Body of pancreas (tissue), 4 donors: ENCODE measurements around the gene KAT7. TPM values are rescaled to one million over a fixed set of nuclear protein-coding genes. Genes with fewer than 3 reads are reported as not detected.

Experiments used
- ATAC-seq: fragments of 150-250 bp; one replicate; pipeline ENCODE4 v1.9.1; 2016
- DNase-seq, 4 donors: peaks; one replicate each; pipeline ENCODE4 v3.0.0-alpha.2; 2019
- H3K27ac ChIP-seq, 4 donors: fragments of 200-600 bp; sonication (generic); 1 replicate in 3 of 4; 2 replicates in 1 of 4; pipeline versions ENCODE4 v1.5.1 to v1.6.1; 2016 to 2019; ENCODE audit warnings: mild to moderate bottlenecking in 1 of 4, mixed read lengths in 1 of 4, moderate library complexity in 1 of 4
- H3K27me3 ChIP-seq, 2 donors: fragments of 200-600 bp; sonication (generic); one replicate each; pipeline ENCODE4 v1.6.0; 2016; ENCODE audit warnings: mild to moderate bottlenecking in 1 of 2
- H3K36me3 ChIP-seq, 2 donors: fragments of 200-600 bp; sonication (generic); replicated peaks in 1 of 2; 2 replicates each; pipeline ENCODE4 v1.5.1; 2016; ENCODE audit warnings: low read depth in 2 of 2; ENCODE audit not compliant: insufficient read depth in 1 of 2
- H3K4me1 ChIP-seq: fragments of 200-600 bp; sonication (generic); one replicate; pipeline ENCODE4 v1.6.0; 2016
- H3K4me3 ChIP-seq, 2 donors: fragments of 200-600 bp; sonication (generic); 1 replicate in 1 of 2; 2 replicates in 1 of 2; pipeline ENCODE4 v1.5.1; 2016 to 2019
- H3K9me3 ChIP-seq, 3 donors: fragments of 200-600 bp; sonication (generic); 1 replicate in 2 of 3; 2 replicates in 1 of 3; pipeline ENCODE4 v1.5.1; 2016
- POLR2A ChIP-seq, 3 donors: fragments of 450-650 bp; IDR thresholded peaks; one replicate each; pipeline ENCODE4 v1.6.1; 2016; ENCODE audit warnings: antibody characterized with exemption in 3 of 3, mild to moderate bottlenecking in 2 of 3
- WGBS, 2 donors: methylation state at CpG; one replicate each; pipeline ENCODE4 v1.1.5; 2017; 5-methylcytosine and 5-hydroxymethylcytosine counted together
- intact Hi-C: fragments of 100-400 bp; cut with DNase I; formaldehyde crosslinking; loops from one replicate; pipeline ENCODE4 v1.15.1; 2023
- total RNA-seq, 2 donors: library from RNA; depleted of rRNA; stranded (reverse); fragments of >200 nt; gene quantifications; one replicate each; pipeline ENCODE4 v1.1.0, GENCODE V29; 2016
- TF ChIP-seq, protein P1 (sequence below), 7 experiments: fragments of 450-650 bp in 4 of 7; fragments of 200-600 bp in 3 of 7; sonication (generic) in 3 of 7; IDR thresholded peaks; one replicate each; pipeline ENCODE4 v1.5.1; 2016 to 2019; ENCODE audit warnings: antibody characterized with exemption in 7 of 7

Gene KAT7
- total RNA-seq, 2 donors from 2014 or later: 7.3 to 16.5 TPM

DNA sequence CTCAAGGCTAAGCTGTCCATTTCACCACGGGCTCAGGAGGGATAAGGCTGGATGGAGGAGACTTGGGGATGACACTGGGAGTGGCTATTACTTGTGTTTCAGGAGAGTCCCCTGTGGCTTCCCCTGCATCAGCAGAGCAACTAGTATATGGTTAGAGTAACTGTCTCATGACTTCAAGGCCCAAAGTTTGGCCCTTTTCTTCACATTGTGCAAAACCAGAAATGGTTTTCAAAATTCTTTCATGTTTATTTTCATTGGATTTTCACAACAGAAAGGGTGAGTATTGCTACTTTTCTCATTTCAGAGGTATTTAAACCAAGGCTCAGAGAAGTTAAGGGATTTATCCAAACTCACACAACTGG lies 77.5 kb downstream of the KAT7 start:
- H3K36me3 ChIP-seq: no peaks in the 10 kb centered on the region
- ATAC-seq (no peak), DNase-seq (no peak)
- 55 to 65% methylated on average over 1 of the region's 1 CpG for WGBS, 2 donors
- H3K4me1 ChIP-seq: no peaks in the 10 kb centered on the region
- H3K9me3 ChIP-seq: no peaks in the 10 kb centered on the region
- H3K4me3 ChIP-seq: no peak overlapping the region
- H3K27me3 ChIP-seq: no peaks in the 10 kb centered on the region
- no peak for TF ChIP-seq POLR2A (IDR thresholded peaks at IDR 0.05)
- TF ChIP-seq, protein P1, sequence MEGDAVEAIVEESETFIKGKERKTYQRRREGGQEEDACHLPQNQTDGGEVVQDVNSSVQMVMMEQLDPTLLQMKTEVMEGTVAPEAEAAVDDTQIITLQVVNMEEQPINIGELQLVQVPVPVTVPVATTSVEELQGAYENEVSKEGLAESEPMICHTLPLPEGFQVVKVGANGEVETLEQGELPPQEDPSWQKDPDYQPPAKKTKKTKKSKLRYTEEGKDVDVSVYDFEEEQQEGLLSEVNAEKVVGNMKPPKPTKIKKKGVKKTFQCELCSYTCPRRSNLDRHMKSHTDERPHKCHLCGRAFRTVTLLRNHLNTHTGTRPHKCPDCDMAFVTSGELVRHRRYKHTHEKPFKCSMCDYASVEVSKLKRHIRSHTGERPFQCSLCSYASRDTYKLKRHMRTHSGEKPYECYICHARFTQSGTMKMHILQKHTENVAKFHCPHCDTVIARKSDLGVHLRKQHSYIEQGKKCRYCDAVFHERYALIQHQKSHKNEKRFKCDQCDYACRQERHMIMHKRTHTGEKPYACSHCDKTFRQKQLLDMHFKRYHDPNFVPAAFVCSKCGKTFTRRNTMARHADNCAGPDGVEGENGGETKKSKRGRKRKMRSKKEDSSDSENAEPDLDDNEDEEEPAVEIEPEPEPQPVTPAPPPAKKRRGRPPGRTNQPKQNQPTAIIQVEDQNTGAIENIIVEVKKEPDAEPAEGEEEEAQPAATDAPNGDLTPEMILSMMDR (IDR thresholded peaks at IDR 0.05): no peak
- no peak overlapping the region for H3K27ac ChIP-seq
- intact Hi-C loops: no loop called here

DNA sequence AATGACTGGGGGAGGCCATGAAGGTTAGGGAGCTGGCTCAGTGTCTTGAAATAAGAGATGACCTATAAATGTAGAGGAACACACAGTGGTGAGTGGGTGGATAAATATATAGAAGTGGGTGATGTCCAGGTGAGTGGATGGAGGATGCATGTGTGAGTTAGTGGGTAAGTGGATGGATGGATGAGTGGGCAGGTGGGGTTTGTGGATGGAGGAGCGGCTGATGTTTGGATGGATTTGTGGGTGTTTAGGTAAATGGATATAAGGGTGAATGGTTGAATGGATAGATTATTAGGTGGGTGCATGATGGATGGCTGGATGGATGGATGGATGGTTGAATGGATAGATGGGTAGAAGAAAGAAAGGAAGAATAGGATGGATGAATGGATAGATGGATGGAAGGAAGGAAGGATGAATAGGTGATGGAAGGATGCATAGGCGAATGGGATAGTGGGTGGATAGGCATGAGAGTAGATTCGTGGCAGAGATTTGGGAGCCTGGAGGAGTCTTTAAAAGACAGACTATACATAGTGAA lies 78.5 kb downstream of the KAT7 start:
- intact Hi-C loops: no loop called here
- Histone ChIP-seq H3K4me3 (no peak overlapping the region), H3K36me3 (no peaks in the 10 kb centered on the region), H3K27me3 (no peaks in the 10 kb centered on the region), H3K9me3 (no peaks in the 10 kb centered on the region), H3K4me1 (no peaks in the 10 kb centered on the region), H3K27ac (no peak overlapping the region)
- DNase-seq (no peak), ATAC-seq (no peak)
- WGBS, 2 donors: 76 to 78% methylated on average over 3 of the region's 3 CpGs
- no peak for TF ChIP-seq POLR2A (IDR thresholded peaks at IDR 0.05)
- TF ChIP-seq, protein P1 (IDR thresholded peaks at IDR 0.05): no peak

DNA sequence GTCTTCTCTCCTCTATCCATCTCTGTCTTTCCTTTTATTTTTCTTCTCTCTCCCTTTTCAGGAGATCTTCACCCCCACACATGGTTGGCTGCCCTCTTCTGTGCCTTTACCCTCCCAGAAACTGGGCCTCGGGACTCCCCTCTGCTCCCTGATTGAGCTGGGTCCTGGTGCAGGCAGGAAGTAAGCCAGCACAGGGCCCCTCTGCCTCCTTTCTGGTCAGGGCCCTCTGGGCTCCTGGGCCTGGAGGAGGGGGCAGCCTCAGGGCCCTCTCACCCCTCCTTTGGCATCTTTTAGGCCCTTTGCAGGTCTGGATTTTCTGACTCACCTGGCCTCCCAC lies 80.5 kb downstream of the KAT7 start:
- intact Hi-C loops: no loop called here
- Histone ChIP-seq H3K4me3 (no peak overlapping the region), H3K9me3 (no peaks in the 10 kb centered on the region), H3K27ac (no peak overlapping the region), H3K36me3 (no peaks in the 10 kb centered on the region), H3K4me1 (no peaks in the 10 kb centered on the region), H3K27me3 (no peaks in the 10 kb centered on the region)
- ATAC-seq (no peak), DNase-seq (no peak)
- 28 to 30% methylated on average over 1 of the region's 1 CpG for WGBS, 2 donors
- no peak for TF ChIP-seq POLR2A (IDR thresholded peaks at IDR 0.05)
- TF ChIP-seq, protein P1 (IDR thresholded peaks at IDR 0.05): no peak

DNA sequence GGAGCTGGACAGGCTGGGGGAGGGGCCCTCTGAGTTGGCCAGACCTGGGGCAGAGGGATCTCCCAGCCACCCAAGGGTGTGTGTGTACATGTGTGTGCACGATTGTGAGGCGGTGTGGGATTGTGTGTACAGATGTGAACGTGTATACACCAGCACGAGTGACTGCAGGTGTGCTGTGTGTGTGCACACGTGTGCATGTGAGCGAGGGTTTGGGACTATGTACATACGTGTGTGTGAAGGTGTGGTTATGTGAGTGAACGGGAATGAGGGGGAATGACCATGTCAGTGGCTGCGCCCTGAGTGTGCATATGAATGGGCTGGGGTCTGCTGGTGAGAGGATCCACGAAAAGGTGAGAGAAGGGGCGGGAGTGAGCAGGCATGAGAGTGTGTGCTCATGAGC lies 81.8 kb downstream of the KAT7 start:
- no peaks in the 10 kb centered on the region for H3K4me1 ChIP-seq
- intact Hi-C loops: no loop called here
- no peaks in the 10 kb centered on the region for H3K36me3 ChIP-seq
- no peak overlapping the region for H3K4me3 ChIP-seq
- no peak overlapping the region for H3K27ac ChIP-seq
- ATAC-seq: no peak
- TF ChIP-seq, protein P1 (IDR thresholded peaks at IDR 0.05): no peak
- no peak for TF ChIP-seq POLR2A (IDR thresholded peaks at IDR 0.05)
- WGBS, 2 donors: 71 to 78% methylated on average over 11 of the region's 11 CpGs
- no peaks in the 10 kb centered on the region for H3K27me3 ChIP-seq
- DNase-seq: no peak
- no peaks in the 10 kb centered on the region for H3K9me3 ChIP-seq

DNA sequence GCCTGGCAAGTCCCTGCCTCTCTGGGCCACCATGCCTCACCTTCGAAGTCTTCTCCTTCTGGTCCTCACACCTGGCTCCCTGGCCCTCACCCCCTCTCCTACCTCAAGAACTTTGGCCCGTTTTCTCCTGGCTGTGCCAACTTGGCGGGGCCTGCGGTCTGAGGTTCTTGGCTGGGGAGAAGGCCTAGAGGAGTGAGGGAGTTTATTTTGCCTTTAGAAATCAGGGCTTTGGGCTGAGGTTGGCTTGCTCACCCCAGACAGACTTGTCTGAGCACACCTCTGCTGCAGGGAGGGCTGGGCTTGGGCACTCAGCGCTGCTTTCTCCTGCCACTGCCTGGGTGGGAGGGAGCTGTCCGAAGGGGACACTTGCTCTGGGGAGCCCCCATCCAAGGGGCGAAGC lies 82.7 kb downstream of the KAT7 start:
- Histone ChIP-seq H3K27ac (no peak overlapping the region), H3K4me3 (no peak overlapping the region), H3K27me3 (no peaks in the 10 kb centered on the region), H3K4me1 (no peaks in the 10 kb centered on the region), H3K9me3 (no peaks in the 10 kb centered on the region), H3K36me3 (no peaks in the 10 kb centered on the region)
- 36 to 66% methylated on average over 4 to 7 of the region's 7 CpGs for whole genome bisulfite sequencing, 2 donors
- intact Hi-C loops: no loop called here
- DNase-seq (no peak), ATAC-seq (no peak)
- no peak for TF ChIP-seq POLR2A (IDR thresholded peaks at IDR 0.05)
- TF ChIP-seq, protein P1 (IDR thresholded peaks at IDR 0.05): no peak
